GM21529 (cell line): Measurements from ENCODE around the gene AP2S1.
"Not testable (repeated sequence)": the region's sequence is repeated elsewhere in the genome, so short reads cannot be mapped to it uniquely, and the experiment has no call there.

Experiments used
- ATAC-seq: cut with Tn5 transposase; IDR thresholded peaks from one replicate; pipeline ENCODE4 v1.9.1; 2021; ENCODE audit not compliant: unreplicated experiment

Gene AP2S1

DNA sequence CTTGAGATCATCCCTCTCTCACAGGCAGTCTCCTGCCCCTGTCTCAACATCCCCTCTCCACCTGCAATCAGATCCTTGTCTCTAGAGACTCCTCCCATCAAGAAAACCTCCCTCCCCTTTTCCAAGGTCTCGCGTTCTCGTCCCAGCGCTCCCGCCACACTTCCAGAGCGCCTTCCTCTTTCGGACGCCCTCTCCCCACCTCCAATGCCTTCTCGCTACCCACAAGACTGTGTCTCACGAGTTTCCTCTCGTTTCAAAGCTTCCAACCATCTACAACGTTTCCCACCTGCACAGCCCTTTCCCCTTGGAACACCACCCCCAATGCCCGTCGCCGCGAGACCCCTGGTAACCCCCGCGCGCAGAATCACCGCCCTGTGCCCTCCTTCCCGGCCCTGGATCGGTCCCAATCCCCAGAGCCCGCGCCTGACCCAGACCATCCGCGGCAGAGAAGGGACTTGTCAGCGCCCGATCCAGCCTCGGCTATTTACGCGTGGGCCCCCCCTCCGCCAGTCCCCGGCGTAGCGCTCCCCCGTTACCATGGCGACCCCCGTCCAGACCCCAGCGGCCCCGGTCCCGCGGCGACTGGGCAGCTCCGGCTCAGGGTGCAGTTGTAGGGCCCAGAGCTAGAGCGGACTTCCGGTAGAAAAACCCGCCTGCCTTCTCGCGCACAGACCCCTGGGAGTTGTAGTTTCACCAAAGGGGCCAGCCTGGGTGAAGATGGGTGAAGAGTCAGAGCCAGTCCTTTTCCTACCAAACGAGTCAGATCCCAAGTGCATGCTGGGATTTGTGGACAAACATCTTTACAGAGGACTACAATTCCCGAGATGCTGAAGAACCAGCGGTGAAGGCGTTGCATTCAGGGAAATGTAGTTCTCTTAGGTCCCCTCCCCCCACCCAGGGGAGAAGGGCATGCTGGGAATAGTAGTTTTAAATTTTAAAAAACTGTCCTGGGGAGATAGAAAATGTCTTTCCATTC, at the start of gene AP2S1:
Gene AP2S1 (minus strand): TSS at position 619 of the 976 bp plus-strand sequence. CDS start 80 bp downstream, at position 539.
- ATAC-seq: peak; percentile 90

DNA sequence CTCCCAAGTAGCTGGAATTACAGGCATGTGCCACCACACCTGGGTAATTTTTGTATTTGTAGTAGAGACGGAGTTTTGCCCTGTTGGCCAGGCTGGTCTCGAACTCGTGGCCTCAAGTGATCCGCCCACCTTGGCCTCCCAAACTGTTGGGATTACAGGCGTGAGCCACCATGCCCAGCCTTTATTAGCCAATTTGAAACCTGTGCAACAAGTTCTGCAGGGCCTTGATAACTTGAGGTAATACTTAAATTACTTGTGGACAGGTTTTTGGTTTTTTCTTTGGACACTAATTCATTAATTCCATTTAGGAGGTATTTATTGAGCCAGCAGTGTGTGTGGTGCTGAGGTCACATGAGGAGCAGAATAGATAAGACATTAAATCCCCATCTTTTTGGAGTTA, 49.7 kb upstream of the AP2S1 start:
- ATAC-seq: no peak

DNA sequence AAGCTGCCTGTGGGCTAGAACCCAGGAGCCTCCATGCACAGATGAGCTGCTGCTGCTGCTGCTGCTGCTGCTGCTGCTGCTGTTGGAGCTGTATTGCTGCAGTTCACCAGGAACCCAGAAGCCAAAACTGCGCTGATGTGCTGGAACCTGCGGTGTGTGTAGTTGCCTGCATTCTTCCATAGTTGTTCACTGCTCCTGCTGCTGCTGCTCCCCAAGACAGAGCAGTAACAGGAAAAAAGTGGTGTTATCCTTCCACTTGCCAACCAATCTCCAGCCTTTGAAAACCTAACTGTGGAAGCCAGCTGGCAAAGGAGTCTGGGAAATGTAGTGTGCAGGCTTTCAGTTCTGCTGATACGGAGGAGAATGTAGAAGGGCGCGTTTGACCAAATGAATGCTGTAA, 48.1 kb upstream of the AP2S1 start:
- no peak for ATAC-seq

DNA sequence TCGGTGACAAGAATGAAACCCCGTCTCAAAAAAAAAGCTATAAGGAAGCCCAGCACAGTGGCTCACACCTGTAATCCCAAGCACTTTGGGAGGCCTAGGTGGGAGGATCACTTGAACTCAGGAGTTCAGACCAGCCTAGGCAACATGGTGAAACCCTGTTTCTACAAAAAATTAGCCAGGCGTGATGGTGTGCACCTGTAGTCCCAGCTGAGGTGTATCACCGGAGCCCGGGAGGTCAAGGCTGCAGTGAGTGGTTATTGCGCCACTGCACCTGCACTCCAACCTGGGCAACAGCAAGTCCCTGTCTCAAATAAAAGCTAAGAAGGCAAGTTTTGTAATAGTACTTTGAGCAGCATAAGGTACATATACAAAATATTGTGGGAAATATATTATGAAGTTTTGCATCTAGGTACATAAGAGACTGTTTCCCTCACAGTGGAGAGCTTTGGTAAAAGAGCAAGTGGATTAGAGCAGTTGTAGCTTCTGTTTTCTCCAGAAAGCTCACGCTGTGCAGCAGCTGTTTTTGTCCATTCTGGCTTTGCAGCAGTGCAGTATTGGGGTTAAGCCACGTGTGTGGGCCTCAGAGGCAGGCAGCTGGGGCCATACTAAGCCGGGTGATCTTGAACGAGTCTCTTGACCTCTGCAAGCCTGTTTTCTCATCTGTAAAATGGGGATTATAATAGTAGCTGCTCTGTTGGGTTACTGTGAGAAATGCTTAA, 45.6 kb upstream of the AP2S1 start:
- no peak for ATAC-seq

DNA sequence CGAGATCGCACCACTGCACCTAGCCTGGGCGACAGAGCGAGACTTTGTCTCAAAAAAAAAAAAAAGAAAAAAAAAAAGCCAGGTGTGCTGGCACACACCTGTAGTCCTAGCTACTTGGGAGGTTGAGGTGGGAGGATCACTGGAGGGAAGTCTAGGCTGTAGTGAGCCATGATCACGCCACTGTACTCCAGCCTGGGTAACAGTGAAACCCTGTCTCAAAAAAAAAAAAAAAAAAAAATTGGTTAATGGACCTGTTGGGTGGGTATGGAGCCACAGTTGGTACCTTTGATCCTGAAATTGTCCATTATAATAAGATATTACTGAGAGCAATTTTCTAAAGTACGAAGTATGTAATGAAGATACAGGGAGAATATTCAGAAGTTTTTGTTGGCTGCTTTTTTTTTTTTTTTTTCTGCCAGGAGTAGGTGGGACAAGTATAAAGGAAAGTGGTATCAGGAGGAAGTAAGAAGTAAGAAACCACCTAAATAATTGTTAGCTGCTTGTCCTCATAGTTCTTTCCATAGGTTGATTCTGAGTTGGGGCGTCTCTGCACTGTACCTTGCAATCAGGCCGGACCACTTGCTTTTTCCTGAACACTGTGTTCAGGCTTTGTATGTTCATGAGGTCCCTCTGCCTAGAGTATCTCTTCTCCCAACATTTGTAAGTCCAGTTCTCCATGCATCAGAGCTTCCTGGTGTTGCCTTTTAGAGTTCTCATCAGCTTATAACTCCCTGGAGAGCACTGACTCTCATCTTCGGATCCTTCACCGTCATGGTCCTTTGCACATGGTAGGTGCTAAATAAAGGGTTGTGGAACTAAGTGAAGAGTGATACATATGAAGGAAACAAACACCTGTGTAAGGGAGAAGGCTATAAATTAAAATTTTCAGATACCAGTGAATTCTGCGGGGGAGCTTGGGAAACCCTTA, 41.9 kb upstream of the AP2S1 start:
- no peak for ATAC-seq

DNA sequence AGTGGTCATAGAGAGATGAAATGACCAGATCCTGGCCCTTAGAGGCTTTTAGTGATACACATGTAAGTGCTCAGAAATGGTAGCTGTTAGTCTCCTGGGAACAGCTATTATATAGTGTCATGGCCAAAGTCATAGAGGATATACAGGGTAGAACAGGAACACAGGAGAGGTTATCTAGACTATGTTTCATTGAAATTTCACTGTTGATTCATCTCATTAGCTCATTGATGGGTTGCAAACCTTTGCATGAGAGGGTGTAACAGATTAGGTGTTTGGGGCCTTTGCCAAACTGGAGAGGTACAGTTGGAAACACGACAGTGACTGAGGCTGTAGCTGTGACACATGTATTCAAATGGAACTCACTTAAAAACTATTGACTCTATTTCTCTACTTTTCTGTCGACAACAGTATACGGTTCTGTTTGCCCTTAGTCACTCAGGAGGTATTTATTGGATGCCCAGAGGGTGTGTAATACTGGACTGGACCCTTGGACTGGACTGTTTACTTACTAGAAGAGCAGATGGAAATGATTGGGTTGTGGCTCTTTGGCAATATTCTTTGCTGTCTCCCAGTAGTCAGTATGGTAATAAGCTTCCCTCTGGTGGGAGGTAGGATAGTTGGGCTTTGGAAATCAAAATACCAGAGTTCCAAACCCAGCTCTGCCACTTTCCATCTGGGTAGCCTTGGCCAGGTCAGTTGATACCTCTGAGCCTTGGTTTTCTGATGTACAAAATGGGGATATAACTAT, 40.0 kb upstream of the AP2S1 start:
- ATAC-seq: no peak

DNA sequence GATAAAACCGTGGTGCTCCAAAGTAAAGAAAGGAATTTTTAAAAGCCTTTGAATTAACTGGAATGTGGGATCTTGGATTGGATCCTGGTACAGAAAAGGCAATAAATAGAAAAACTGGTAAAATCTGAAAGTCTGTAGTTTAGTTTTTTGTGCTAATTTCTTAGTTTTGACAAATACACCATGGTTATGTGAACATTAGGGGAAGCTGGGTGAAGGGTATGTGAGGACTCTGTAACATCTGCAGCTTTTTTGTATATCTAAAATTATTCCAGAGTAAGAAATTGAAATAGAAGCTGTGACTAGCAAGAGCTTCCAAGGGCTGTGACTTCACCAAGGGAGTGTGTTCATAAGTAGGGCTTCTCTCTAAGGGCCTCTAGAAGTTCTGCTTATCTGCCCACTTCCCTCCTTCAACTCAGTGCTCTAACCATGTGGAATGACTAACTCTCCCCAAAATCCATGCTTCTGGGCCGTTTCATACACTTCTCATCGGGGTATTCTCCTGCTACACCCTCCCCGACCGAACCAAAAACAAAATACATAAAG, 36.7 kb upstream of the AP2S1 start:
- no peak for ATAC-seq

DNA sequence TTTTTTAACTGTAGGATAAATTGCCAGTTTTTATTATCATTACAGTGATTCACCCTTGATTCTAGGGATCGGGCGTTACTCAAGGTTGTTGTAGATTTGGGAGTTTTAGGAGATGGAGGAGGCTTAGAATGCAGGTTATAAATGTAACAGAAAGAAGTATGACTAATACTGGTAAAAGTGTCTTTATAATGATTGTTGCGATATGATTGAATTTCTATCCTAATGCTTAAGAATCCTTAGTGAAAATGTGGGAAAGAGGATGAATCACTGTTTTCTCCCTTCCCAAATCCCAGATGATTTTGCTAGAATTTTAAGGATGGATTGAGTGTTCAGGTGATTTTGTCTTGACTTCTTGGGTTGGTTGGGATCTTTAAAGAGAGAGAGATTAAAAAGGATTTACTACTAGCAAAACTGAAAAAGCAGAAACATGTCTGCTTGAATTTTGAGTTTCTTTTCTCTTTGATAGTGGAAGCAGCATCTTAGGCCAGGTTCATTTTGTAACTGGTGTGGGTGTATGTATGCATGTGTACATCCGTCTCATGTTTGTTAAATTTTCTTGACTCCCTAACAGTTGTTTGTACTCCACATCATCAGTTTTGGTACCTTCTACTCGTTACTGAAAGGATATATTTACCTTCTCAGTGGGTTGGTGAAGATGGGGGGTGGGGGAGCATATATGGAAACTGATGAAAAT, 36.0 kb upstream of the AP2S1 start:
- no peak for ATAC-seq

DNA sequence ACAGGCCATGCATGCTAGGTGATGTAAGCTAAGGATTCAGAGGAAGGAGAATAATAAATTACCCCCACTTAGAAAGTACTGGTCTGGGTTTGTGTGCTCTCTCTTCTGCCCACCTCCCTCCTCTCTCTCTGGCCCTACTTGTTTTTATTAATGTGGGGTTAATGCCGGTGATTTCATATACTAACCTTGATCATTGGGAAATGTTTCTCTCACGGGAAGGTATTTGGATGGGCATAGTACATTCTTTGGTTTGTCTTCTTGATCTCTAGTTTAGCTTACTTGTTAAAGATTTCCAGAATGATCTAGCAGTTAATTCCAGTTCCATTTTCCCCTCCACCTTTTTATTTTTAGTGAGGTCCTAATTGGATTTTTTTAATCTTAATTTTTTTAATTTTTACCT, 34.8 kb upstream of the AP2S1 start:
- ATAC-seq: no peak

DNA sequence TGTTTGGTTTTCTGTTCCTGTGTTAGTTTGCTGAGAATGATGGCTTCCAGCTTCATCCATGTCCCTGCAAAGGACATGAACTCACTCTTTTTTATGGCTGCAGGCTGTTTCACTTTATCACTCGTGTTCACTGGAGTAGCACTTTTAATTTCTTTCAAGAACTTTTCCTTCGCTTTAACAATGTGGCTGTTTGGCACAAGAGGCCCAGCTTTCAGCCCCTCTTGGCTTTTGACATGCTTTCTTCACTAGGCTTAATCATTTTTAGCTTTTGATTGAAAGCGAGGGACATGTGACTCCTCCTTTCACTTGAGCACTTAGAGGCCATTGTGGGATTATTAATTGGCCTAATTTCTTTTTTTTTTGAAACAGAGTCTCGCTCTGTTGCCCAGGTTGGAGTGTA, 32.1 kb upstream of the AP2S1 start:
- not testable (repeated sequence) for ATAC-seq

DNA sequence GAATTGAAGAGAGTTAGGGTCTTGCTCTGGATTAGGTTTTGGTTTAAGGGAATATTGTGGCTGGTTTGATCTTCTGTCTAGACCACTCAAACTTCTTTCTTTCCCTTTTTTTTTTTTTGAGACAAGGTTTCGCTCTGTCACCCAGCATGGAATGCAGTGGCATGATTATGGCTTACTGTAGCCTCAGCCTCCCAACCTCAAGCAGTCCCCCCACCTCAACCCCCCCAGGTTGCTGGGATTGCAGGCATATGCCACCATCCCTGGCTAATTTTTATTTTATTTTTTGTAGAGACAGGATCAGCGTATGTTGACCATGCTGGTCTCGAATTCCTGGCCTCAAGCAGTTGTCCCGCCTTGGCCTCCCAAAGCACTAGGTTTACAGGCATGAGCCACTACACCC, 31.4 kb upstream of the AP2S1 start:
- no peak for ATAC-seq

DNA sequence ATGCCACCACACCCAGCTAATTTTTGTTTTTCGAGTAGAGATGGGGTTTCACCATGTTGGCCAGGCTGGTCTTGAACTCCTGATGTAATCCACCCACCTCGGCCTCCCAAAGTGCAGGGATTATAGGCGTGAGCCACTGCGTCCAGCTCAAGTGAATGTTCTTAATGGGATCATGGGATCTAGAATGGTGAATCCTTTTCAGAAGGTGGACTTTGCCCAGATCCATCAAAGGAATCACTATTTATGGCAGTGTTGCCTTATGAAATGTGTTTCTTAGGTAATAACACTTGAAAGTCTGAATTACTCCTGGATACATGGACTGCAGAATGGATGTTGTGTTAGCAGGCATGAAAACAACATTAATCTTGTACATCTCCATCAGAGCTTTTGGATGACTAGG, 30.4 kb upstream of the AP2S1 start:
- no peak for ATAC-seq

DNA sequence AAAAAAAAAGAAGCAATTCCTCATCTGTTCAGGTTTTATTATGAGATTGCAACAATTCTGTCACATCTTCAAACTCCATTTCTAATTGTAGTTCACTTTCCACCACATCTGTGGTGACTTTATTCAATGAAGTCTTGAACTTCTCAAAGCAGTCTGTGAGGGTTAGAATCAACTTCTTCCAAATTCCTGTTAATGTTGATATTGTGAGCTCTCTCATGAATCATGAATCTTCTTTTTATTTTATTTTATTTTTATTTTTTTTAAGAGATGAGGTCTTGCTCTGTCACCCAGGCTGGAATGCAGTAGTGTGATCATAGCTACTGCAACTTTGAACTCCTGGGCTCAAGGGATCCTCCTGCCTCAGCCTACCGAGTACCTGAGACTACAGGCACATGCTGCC, 29.8 kb upstream of the AP2S1 start:
- no peak for ATAC-seq

DNA sequence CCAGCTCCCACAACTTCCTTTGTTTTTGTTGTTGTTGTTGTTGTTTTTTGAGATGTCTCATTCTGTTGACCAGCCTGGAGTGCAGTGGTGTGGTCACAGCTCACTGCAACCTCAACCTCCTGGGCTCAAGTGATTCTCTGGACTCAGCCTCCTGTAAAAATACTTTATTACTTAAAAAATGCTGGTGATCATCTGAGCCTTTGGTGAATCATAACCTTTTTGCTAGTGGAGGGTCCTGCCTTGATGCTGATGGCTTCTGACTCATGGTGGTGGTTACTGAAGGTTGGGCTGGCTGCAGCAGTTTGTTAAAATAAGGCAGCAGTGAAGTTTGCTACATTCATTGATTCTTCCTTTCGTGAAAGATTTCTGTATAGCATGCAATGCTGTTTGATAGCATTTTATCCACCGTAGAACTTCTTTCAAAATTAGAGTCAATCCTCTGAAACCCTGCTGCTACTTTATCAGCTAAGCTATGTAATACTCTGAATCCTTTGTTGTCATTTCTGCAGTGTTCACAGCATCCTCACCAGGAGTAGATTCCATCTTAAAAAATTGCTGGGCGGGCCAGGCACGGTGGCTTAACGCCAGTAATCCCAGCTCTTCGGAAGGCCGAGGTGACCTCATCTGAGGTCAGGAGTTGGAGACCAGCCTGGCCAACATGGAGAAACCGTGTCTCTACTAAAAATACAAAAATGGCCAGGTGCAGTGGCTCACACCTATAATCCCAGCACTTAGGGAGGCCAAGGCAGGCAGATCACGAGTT, 28.1 kb upstream of the AP2S1 start:
- no peak for ATAC-seq

DNA sequence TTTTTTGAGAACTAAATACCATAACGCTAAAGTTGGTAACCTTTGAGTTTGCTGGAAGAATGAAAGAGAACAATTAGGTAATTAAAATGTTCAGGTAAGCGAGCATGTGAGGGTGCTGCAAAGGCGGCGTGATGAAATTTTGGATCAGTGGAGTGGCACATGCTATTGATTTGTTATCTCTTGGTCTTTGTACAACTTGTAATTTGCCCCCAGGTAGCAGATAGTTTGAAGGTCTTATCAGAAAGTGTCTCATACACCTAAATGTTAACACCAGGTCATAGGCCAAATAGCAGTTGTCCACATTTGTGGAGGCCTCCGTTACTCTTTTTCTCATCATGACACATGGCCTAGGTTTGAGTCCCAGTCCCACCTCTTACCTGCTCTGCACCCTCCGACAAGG, 25.0 kb upstream of the AP2S1 start:
- ATAC-seq: no peak

DNA sequence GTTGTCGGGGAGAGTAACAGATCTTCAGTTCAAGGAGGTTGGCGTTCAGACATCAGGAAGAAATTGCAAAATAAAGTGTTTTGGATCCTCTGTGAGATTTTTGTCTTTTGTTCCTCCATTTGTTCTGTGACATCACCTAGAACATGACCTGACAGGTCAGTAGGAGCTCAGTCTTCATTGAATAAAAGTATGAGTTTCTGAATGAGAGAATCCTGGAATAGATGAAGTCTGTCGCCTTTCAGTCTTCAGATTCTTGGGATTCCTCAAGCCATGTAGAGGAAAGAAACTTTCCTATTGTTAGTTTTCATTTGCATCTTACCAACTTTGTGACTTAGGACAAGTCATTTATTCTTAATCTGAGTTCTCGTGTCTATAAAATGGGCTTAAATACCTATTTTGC, 24.6 kb upstream of the AP2S1 start:
- ATAC-seq: no peak

DNA sequence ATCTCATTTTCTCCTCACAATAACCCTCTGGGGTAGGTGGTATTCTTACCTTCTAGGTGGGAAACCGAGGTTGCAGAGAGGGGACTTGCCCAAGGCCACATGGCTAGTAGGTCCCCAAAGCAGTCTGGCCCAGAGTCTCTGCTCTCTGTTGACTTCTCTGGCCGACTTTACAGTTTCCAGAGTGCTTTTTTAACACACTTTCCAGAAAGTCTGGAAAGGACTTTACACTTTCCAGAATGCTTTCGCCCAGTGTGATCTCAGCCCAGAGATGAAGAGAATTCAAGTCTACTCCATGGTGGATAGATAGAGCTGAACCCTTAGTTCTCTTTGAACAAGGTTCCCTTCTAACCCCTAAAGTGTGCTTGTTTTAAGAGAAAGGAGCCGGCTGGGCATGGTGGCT, 22.3 kb upstream of the AP2S1 start:
- ATAC-seq: no peak

DNA sequence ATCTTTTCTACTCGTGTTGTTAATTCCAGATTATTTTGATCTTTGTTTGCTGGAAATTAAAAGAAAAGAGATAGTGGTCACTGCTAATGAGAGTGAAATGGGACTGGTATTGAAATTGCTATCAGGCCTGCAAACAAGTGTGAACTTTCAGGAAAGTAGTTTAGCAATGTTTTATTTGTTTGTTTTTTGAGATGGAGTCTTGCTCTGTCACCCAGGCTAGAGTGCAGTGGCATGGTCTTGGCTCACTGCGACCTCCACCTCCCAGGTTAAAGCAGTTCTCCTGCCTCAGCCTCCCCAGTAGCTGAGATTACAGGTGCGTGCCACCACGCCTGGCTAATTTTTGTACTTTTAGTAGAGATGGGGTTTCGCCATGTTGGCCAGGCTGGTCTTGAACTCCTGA, 20.5 kb upstream of the AP2S1 start:
- ATAC-seq: not testable (repeated sequence)
